Suprapubic skin (tissue), 4 donors: ENCODE results near the gene NTM. TPM values are rescaled to one million over a fixed set of nuclear protein-coding genes. Genes with fewer than 3 reads are reported as not detected.

Experiments used
- DNase-seq, 2 donors: peaks; one replicate each; pipeline ENCODE4 v3.0.0-alpha.2; 2019; ENCODE audit warnings: low spot score in 2 of 2
- H3K27ac ChIP-seq: fragments of 200-600 bp; sonication (generic); one replicate; pipeline ENCODE4 v1.5.1; 2019
- H3K27me3 ChIP-seq: fragments of 200-600 bp; sonication (generic); one replicate; pipeline ENCODE4 v1.5.1; 2019
- H3K36me3 ChIP-seq: fragments of 200-600 bp; sonication (generic); one replicate; pipeline ENCODE4 v1.5.1; 2019
- H3K4me1 ChIP-seq: fragments of 200-600 bp; sonication (generic); one replicate; pipeline ENCODE4 v1.5.1; 2019
- H3K4me3 ChIP-seq: fragments of 200-600 bp; sonication (generic); one replicate; pipeline ENCODE4 v1.5.1; 2019; ENCODE audit warnings: mild to moderate bottlenecking
- H3K9me3 ChIP-seq: fragments of 200-600 bp; sonication (generic); one replicate; pipeline ENCODE4 v1.5.1; 2019
- CTCF ChIP-seq, 2 donors: fragments of 200-600 bp in 1 of 2; fragments of 450-650 bp in 1 of 2; sonication (generic) in 1 of 2; IDR thresholded peaks; one replicate each; pipeline ENCODE4 v1.5.1; 2016 to 2019; ENCODE audit warnings: antibody characterized with exemption in 2 of 2, mild to moderate bottlenecking in 1 of 2, moderate library complexity in 1 of 2
- EP300 ChIP-seq: sonication (generic); formaldehyde crosslinking; IDR thresholded peaks from one replicate; pipeline ENCODE4 v1.6.1; 2017; ENCODE audit warnings: antibody characterized with exemption
- POLR2A ChIP-seq, 2 donors: fragments of 450-650 bp; IDR thresholded peaks; one replicate each; pipeline ENCODE4 v1.6.1; 2017; ENCODE audit warnings: antibody characterized with exemption in 2 of 2, mild to moderate bottlenecking in 2 of 2, moderate library complexity in 2 of 2
- POLR2AphosphoS5 ChIP-seq, 3 donors: sonication (generic); formaldehyde crosslinking; IDR thresholded peaks; one replicate each; pipeline ENCODE4 v1.6.1; 2017; ENCODE audit warnings: antibody characterized with exemption in 3 of 3
- WGBS: methylation state at CpG from one replicate; pipeline ENCODE4 v1.1.5; 2018; 5-methylcytosine and 5-hydroxymethylcytosine counted together
- total RNA-seq, 4 donors: library from RNA; depleted of rRNA; stranded (reverse); fragments of >200 nt; gene quantifications; one replicate each; pipeline ENCODE4 v1.1.0, GENCODE V29; 2016

Gene NTM
- total RNA-seq, 4 donors from 2014 or later: 0.19 to 19.1 (median 2.1) TPM

DNA sequence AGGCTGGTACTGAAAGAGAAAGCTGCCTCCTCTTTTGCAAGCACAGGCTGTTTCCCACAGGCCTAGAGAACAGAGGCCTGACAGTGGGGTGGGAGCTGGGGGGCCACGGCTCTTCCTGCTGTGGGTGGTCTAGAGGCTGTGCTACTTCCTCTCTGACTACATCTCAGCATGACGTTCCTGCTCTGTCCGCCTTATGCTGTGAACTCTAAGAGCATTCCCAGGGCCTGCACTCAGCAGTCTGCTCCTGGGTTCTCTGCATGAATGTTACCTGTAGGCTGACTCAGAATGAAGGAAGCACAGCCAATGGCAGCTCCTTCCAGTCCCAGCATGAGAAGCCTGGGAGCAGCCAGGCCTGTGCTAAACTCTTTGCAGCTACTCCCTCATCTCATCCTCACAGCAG lies 534.3 kb downstream of the NTM start:
- H3K4me1 ChIP-seq: no peaks in the 10 kb centered on the region
- peaks cover 26% of the 10 kb centered on the region for H3K27me3 ChIP-seq
- WGBS: 79% methylated on average over 3 of the region's 3 CpGs
- H3K4me3 ChIP-seq: no peak overlapping the region
- H3K36me3 ChIP-seq: no peaks in the 10 kb centered on the region
- H3K9me3 ChIP-seq: no peaks in the 10 kb centered on the region
- TF ChIP-seq POLR2A (IDR thresholded peaks at IDR 0.05) (no peak), EP300 (no peak), POLR2AphosphoS5 (IDR thresholded peaks at IDR 0.05) (no peak), CTCF (IDR thresholded peaks at IDR 0.05) (no peak)
- no peak for DNase-seq
- H3K27ac ChIP-seq: no peak overlapping the region

DNA sequence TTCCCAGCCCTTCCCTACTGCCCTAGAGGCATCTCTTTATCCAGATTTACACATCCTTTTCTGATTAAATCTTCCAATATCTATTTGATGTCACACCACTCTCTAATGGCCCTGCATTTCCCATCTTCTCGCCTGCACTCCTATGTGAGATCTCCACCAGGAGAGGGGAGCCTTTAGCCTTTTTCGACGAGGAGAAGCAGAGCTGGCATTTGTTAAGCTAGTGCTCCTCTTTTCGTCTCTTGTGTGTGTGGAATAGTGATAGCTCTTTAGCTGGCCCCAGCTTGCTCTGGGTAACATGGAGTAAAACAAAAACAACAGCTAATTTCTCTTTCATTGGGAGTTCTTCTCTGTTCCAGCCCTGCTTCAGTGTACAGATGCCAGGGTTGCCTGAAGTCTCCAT lies 536.5 kb downstream of the NTM start:
- no peaks in the 10 kb centered on the region for H3K36me3 ChIP-seq
- no peaks in the 10 kb centered on the region for H3K9me3 ChIP-seq
- H3K4me1 ChIP-seq: peaks cover 7% of the 10 kb centered on the region
- 38% methylated on average over 4 of the region's 4 CpGs for WGBS
- TF ChIP-seq POLR2A (IDR thresholded peaks at IDR 0.05) (no peak), CTCF (IDR thresholded peaks at IDR 0.05) (no peak), EP300 (no peak), POLR2AphosphoS5 (IDR thresholded peaks at IDR 0.05) (no peak)
- H3K4me3 ChIP-seq: no peak overlapping the region
- H3K27me3 ChIP-seq: peaks cover 48% of the 10 kb centered on the region
- DNase-seq: no peak
- H3K27ac ChIP-seq: no peak overlapping the region

DNA sequence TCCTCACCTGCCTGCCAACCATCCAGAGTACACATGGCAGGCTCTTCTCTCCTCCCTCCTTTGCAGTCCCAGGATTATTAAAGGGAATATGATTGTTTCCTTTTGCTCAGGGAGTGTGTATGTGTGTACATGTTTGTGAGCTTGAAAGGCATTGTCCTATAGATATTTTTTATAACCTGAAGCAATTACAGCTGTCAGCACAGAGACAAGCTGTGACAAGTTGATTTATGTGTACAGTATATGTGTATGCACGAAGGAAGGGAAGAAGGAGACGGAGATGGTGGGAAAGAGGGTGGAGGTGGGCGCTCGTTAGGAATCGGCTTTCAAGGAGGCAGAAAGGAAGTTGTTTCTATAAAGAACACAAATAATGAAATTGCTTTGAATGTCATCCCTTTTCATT lies 537.0 kb downstream of the NTM start:
- Histone ChIP-seq H3K27ac (no peak overlapping the region), H3K4me1 (peaks cover 7% of the 10 kb centered on the region), H3K9me3 (no peaks in the 10 kb centered on the region), H3K27me3 (peaks cover 51% of the 10 kb centered on the region), H3K4me3 (no peak overlapping the region), H3K36me3 (no peaks in the 10 kb centered on the region)
- TF ChIP-seq POLR2AphosphoS5 (IDR thresholded peaks at IDR 0.05) (no peak), CTCF (IDR thresholded peaks at IDR 0.05) (no peak), EP300 (no peak), POLR2A (IDR thresholded peaks at IDR 0.05) (no peak)
- no peak for DNase-seq
- 52% methylated on average over 5 of the region's 5 CpGs for whole genome bisulfite sequencing

DNA sequence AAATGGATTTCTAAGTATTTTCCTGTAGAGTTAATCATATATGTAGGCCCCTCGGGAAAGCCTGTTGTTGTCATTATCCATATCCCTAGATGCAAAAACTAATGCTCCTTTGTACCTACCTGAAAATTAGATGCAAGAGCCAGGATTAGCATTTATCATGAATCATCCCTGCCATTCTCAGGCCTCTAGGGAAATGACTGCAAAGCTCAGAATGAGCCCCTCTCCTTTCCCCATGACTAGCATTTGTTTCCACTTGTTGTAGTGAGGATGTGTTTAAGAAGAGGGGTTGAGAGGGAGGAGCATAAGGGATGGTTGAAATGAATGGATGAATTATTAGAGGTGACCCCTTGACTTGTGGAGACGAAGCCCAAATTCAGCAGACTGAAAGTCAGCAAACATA lies 537.9 kb downstream of the NTM start:
- 44% methylated on average over 2 of the region's 2 CpGs for WGBS
- no peak for DNase-seq
- Histone ChIP-seq H3K36me3 (no peaks in the 10 kb centered on the region), H3K9me3 (no peaks in the 10 kb centered on the region), H3K4me1 (peaks cover 7% of the 10 kb centered on the region), H3K4me3 (no peak overlapping the region), H3K27me3 (peaks cover 51% of the 10 kb centered on the region), H3K27ac (no peak overlapping the region)
- no peak for TF ChIP-seq CTCF (IDR thresholded peaks at IDR 0.05)
- TF ChIP-seq POLR2A (IDR thresholded peaks at IDR 0.05): no peak
- no peak for TF ChIP-seq EP300
- no peak for TF ChIP-seq POLR2AphosphoS5 (IDR thresholded peaks at IDR 0.05)

GRCh38 chr11:131909426-131910177 lies 539.2 kb downstream of the NTM start:
- Histone ChIP-seq H3K4me1 (peaks cover 7% of the 10 kb centered on the region), H3K27me3 (peaks cover 51% of the 10 kb centered on the region), H3K4me3 (no peak overlapping the region), H3K9me3 (no peaks in the 10 kb centered on the region), H3K36me3 (no peaks in the 10 kb centered on the region), H3K27ac (no peak overlapping the region)
- no peak for DNase-seq
- WGBS: 75% methylated on average over 10 of the region's 10 CpGs
- TF ChIP-seq POLR2AphosphoS5 (IDR thresholded peaks at IDR 0.05) (no peak), EP300 (no peak), CTCF (IDR thresholded peaks at IDR 0.05) (no peak), POLR2A (IDR thresholded peaks at IDR 0.05) (no peak)
